SK-N-MC (cell line): ENCODE data around the gene NOTCH2.

Experiments used
- EZH2 ChIP-seq: fragments of 200-600 bp; sonication (generic); IDR thresholded peaks from one replicate; pipeline ENCODE4 v1.6.1; 2017; ENCODE audit warnings: antibody characterized with exemption
- FOXP2 ChIP-seq: optimal IDR thresholded peaks from 2 replicates; pipeline ENCODE3; 2011; ENCODE audit warnings: mild to moderate bottlenecking, moderate library complexity; ENCODE audit not compliant: insufficient read depth; ENCODE audit errors: extremely low read length, control extremely low read depth
- POLR2AphosphoS5 ChIP-seq: IDR thresholded peaks from 2 replicates; pipeline ENCODE4 v1.6.1; 2012; ENCODE audit warnings: mild to moderate bottlenecking, low read depth, low read length, borderline replicate concordance

GRCh38 chr1:119912963-119913362, 156.5 kb downstream of the NOTCH2 start:
- TF ChIP-seq EZH2 (no peak), POLR2AphosphoS5 (no peak), FOXP2 (no peak)
